HEK293 (cell line): Measurements from ENCODE around the gene PALS2.

Experiments
- CTCF ChIA-PET: fragments of 350-600 bp; formaldehyde crosslinking; extraction: SDS; loops from one replicate; lab custom pipeline; 2021; ENCODE audit warnings: antibody characterized with exemption; lab: Yijun Ruan, JAX
- POLR2A ChIA-PET: fragments of 300-600 bp; formaldehyde crosslinking; extraction: SDS; loops from one replicate; lab custom pipeline; 2020; ENCODE audit warnings: antibody characterized with exemption, inconsistent platforms; lab: Yijun Ruan, JAX
- H3K27ac ChIP-seq: fragments of 200-500 bp; sonication (Bioruptor generic); 2 replicates; pipeline ENCODE4 v1.5.1; 2014; ENCODE audit warnings: low read depth, low read length, control low read depth, inconsistent platforms; ENCODE audit errors: extremely low read depth
- H3K36me3 ChIP-seq, 2 experiments: fragments of 200-500 bp in 1 of 2; sonication (Bioruptor generic) in 1 of 2; 1 replicate in 1 of 2; 2 replicates in 1 of 2; pipeline ENCODE4 v1.5.1; 2014 to 2017; ENCODE audit warnings: inconsistent platforms in 2 of 2, low read length in 2 of 2; ENCODE audit not compliant: control insufficient read depth in 2 of 2, insufficient read depth in 1 of 2
- H3K4me1 ChIP-seq: fragments of 200-500 bp; sonication (Bioruptor generic); 2 replicates; pipeline ENCODE4 v1.5.1; 2014; ENCODE audit warnings: mild to moderate bottlenecking, low read length, inconsistent platforms; ENCODE audit not compliant: control insufficient read depth, insufficient read depth
- H3K4me3 ChIP-seq: 2 replicates; pipeline ENCODE4 v1.5.1; 2011; ENCODE audit warnings: low read depth, mild to moderate bottlenecking, control low read depth, low read length, moderate library complexity
- H3K9me3 ChIP-seq: fragments of 200-500 bp; sonication (Bioruptor generic); 2 replicates; pipeline ENCODE4 v1.5.1; 2014; ENCODE audit warnings: low read depth, low read length, inconsistent platforms; ENCODE audit not compliant: control insufficient read depth, insufficient read depth
- FEZF1 ChIP-seq: fragments of 450-650 bp; formaldehyde crosslinking; IDR thresholded peaks from 2 replicates; pipeline ENCODE4 v1.5.1; 2016; ENCODE audit warnings: missing biosample characterization, missing genetic modification characterization
- KLF10 ChIP-seq: fragments of 450-650 bp; IDR thresholded peaks from 2 replicates; pipeline ENCODE4 v1.5.1; 2018; ENCODE audit warnings: missing biosample characterization, mild to moderate bottlenecking, missing genetic modification characterization
- KLF16 ChIP-seq: fragments of 450-650 bp; formaldehyde crosslinking; IDR thresholded peaks from 2 replicates; pipeline ENCODE4 v1.5.1; 2017; ENCODE audit warnings: missing biosample characterization, missing genetic modification characterization
- KLF7 ChIP-seq: fragments of 450-650 bp; formaldehyde crosslinking; IDR thresholded peaks from 2 replicates; pipeline ENCODE4 v1.5.1; 2016; ENCODE audit warnings: missing biosample characterization, missing genetic modification characterization, borderline replicate concordance
- MEIS1 ChIP-seq: sonication (generic); formaldehyde crosslinking; IDR thresholded peaks from 2 replicates; pipeline ENCODE4 v1.8.1; 2022; ENCODE audit warnings: missing genetic modification reagents, mild to moderate bottlenecking, borderline replicate concordance
- SETDB1 ChIP-seq: IDR thresholded peaks from one replicate; pipeline ENCODE4 v1.6.1; 2017; ENCODE audit warnings: mild to moderate bottlenecking, low read length, moderate library complexity, mixed read lengths; ENCODE audit not compliant: insufficient read length
- SP7 ChIP-seq: fragments of 450-650 bp; formaldehyde crosslinking; IDR thresholded peaks from 2 replicates; pipeline ENCODE4 v1.5.1; 2016; ENCODE audit warnings: missing biosample characterization, missing genetic modification characterization
- ZBTB7A ChIP-seq: fragments of 450-650 bp; formaldehyde crosslinking; IDR thresholded peaks from 2 replicates; pipeline ENCODE4 v1.5.1; 2016; ENCODE audit warnings: low read depth, missing biosample characterization, missing genetic modification characterization
- ZNF19 ChIP-seq: fragments of 450-650 bp; formaldehyde crosslinking; IDR thresholded peaks from 2 replicates; pipeline ENCODE4; 2016; ENCODE audit warnings: missing biosample characterization, missing genetic modification characterization, low read depth
- ZNF2 ChIP-seq: fragments of 450-650 bp; formaldehyde crosslinking; IDR thresholded peaks from 2 replicates; pipeline ENCODE4 v1.5.1; 2016; ENCODE audit warnings: missing biosample characterization, missing genetic modification characterization
- ZNF202 ChIP-seq: fragments of 450-650 bp; formaldehyde crosslinking; IDR thresholded peaks from 2 replicates; pipeline ENCODE4 v1.5.1; 2016; ENCODE audit warnings: missing biosample characterization, missing genetic modification characterization, borderline replicate concordance
- ZNF221 ChIP-seq: fragments of 450-650 bp; formaldehyde crosslinking; IDR thresholded peaks from 2 replicates; pipeline ENCODE4 v1.5.1; 2017; ENCODE audit warnings: missing biosample characterization, missing genetic modification characterization, borderline replicate concordance
- ZNF223 ChIP-seq: fragments of 450-650 bp; formaldehyde crosslinking; IDR thresholded peaks from 2 replicates; pipeline ENCODE4 v1.5.1; 2016; ENCODE audit warnings: missing biosample characterization, missing genetic modification characterization
- ZNF324 ChIP-seq: fragments of 450-650 bp; formaldehyde crosslinking; IDR thresholded peaks from 2 replicates; pipeline ENCODE4 v1.5.1; 2016; ENCODE audit warnings: missing biosample characterization, missing genetic modification characterization
- ZNF366 ChIP-seq: fragments of 450-650 bp; formaldehyde crosslinking; conservative IDR thresholded peaks from 2 replicates; pipeline ENCODE4 v1.5.1; 2016; ENCODE audit warnings: missing biosample characterization, missing genetic modification characterization
- ZNF37A ChIP-seq: fragments of 450-650 bp; IDR thresholded peaks from 2 replicates; pipeline ENCODE4 v1.5.1; 2018; ENCODE audit warnings: missing biosample characterization, missing genetic modification characterization
- ZNF530 ChIP-seq: fragments of 450-650 bp; formaldehyde crosslinking; IDR thresholded peaks from 2 replicates; pipeline ENCODE4 v1.5.1; 2016; ENCODE audit warnings: low read depth, missing biosample characterization, missing genetic modification characterization
- ZNF549 ChIP-seq: fragments of 450-650 bp; IDR thresholded peaks from 2 replicates; pipeline ENCODE4 v1.5.1; 2018; ENCODE audit warnings: missing biosample characterization, missing genetic modification characterization, mild to moderate bottlenecking, inconsistent platforms, moderate library complexity
- ZNF596 ChIP-seq: fragments of 450-650 bp; IDR thresholded peaks from 2 replicates; pipeline ENCODE4 v1.5.0; 2018; ENCODE audit warnings: missing biosample characterization, mild to moderate bottlenecking, missing genetic modification characterization, moderate library complexity
- ZNF624 ChIP-seq: fragments of 450-650 bp; formaldehyde crosslinking; IDR thresholded peaks from 2 replicates; pipeline ENCODE4 v1.5.1; 2017; ENCODE audit warnings: missing biosample characterization, missing genetic modification characterization
- ZNF664 ChIP-seq: fragments of 450-650 bp; formaldehyde crosslinking; IDR thresholded peaks from 2 replicates; pipeline ENCODE4 v1.5.1; 2016; ENCODE audit warnings: missing biosample characterization, missing genetic modification characterization
- ZNF768 ChIP-seq: fragments of 450-650 bp; formaldehyde crosslinking; IDR thresholded peaks from 2 replicates; pipeline ENCODE4 v1.5.1; 2018; ENCODE audit warnings: missing biosample characterization, mild to moderate bottlenecking, missing genetic modification characterization
- ZNF777 ChIP-seq: fragments of 450-650 bp; formaldehyde crosslinking; IDR thresholded peaks from 2 replicates; pipeline ENCODE4 v1.5.1; 2017; ENCODE audit warnings: missing biosample characterization, missing genetic modification characterization, borderline replicate concordance
- ZNF791 ChIP-seq: fragments of 450-650 bp; formaldehyde crosslinking; IDR thresholded peaks from 2 replicates; pipeline ENCODE4 v1.5.1; 2016; ENCODE audit warnings: missing biosample characterization, missing genetic modification characterization
- ZNF837 ChIP-seq: fragments of 450-650 bp; formaldehyde crosslinking; IDR thresholded peaks from 2 replicates; pipeline ENCODE4 v1.5.1; 2016; ENCODE audit warnings: missing biosample characterization, missing genetic modification characterization
- ZNF843 ChIP-seq: fragments of 450-650 bp; formaldehyde crosslinking; IDR thresholded peaks from 2 replicates; pipeline ENCODE4 v1.5.1; 2016; ENCODE audit warnings: missing biosample characterization, missing genetic modification characterization
- ZSCAN23 ChIP-seq: fragments of 450-650 bp; formaldehyde crosslinking; IDR thresholded peaks from 2 replicates; pipeline ENCODE4 v1.5.1; 2016; ENCODE audit warnings: missing biosample characterization, missing genetic modification characterization
- ZSCAN30 ChIP-seq: fragments of 450-650 bp; IDR thresholded peaks from 2 replicates; pipeline ENCODE4 v1.5.1; 2018; ENCODE audit warnings: missing biosample characterization, mild to moderate bottlenecking, missing genetic modification characterization, moderate library complexity
- ZXDB ChIP-seq: fragments of 450-650 bp; formaldehyde crosslinking; IDR thresholded peaks from 2 replicates; pipeline ENCODE4 v1.5.1; 2016; ENCODE audit warnings: missing biosample characterization, missing genetic modification characterization
- TF ChIP-seq, protein P1 (sequence below): fragments of 450-650 bp; formaldehyde crosslinking; IDR thresholded peaks from 2 replicates; pipeline ENCODE4 v1.5.1; 2016; ENCODE audit warnings: missing biosample characterization, missing genetic modification characterization
- TF ChIP-seq, protein P2 (sequence below): fragments of 450-650 bp; formaldehyde crosslinking; IDR thresholded peaks from 2 replicates; pipeline ENCODE4 v1.5.1; 2016; ENCODE audit warnings: missing biosample characterization, missing genetic modification characterization
- TF ChIP-seq, protein P3 (sequence below): fragments of 450-650 bp; formaldehyde crosslinking; IDR thresholded peaks from 2 replicates; pipeline ENCODE4 v1.5.1; 2016; ENCODE audit warnings: missing biosample characterization, missing genetic modification characterization, borderline replicate concordance

PALS2 gene

DNA sequence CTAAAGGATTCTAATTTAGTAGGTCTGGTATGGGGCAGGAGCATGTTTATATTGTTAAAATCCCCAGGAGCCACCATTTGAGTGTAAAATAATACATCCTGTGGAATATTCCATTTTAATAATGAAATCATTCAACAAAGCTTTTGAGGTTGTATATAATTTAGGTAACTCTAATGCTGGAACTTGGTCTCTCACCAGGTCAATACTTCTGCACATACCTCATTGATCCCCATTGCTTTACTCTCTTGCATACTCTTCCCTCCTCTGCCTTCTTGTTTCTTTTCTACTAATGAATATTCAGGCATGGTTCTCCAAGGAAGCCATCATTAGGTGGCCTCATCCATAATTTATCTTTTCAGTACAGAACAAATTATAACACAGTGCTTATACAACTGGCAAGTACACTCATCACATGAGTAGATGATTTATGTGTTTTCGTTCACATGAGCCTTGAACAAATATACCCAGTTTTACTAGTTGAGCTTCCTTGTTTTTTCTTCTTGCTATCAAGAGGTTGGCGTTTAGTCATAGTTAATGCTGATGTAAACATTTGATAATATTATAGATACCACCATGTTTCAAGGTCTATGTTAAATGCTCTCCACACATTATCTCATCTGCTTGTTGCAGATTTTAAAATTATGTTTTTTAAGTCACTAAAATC is 7.2 kb downstream of the PALS2 start:
- no peak overlapping the region for H3K4me3 ChIP-seq
- CTCF ChIA-PET, result interaction anchor here (0.7 kb wide), 1 partner anchor 85 kb away, joined by 3 read pairs; no protein-coding TSS in a partner anchor
- H3K36me3 ChIP-seq, result no peaks in the 10 kb centered on the region
- H3K9me3 ChIP-seq, result no peaks in the 10 kb centered on the region
- POLR2A ChIA-PET, result no interaction called here
- H3K27ac ChIP-seq, result no peak overlapping the region
- H3K4me1 ChIP-seq, result peaks cover 31% of the 10 kb centered on the region; the same call in 1 of the 2 replicates
- TF ChIP-seq FEZF1 (tag by site-specific recombination) (peak; percentile 59; the same call in 1 of the 2 replicates), ZNF624 (no peak), ZNF324 (tag by site-specific recombination) (no peak), ZXDB (peak; percentile 30; the same call in 1 of the 2 replicates), ZNF837 (tag by site-specific recombination) (no peak), ZNF791 (tag by site-specific recombination) (no peak), ZNF2 (tag by site-specific recombination) (no peak), MEIS1 (CRISPR knock-in tag) (no peak), ZNF530 (tag by site-specific recombination) (no peak), SP7 (tag by site-specific recombination) (peak; percentile 69), ZNF19 (tag by site-specific recombination) (no peak), ZNF223 (tag by site-specific recombination) (no peak), KLF10 (tag by site-specific recombination) (no peak), ZBTB7A (tag by site-specific recombination) (no peak), ZNF221 (no peak), ZNF596 (tag by site-specific recombination) (no peak), ZNF37A (tag by site-specific recombination) (no peak), ZNF366 (tag by site-specific recombination) (no peak), ZNF549 (no peak), ZNF664 (tag by site-specific recombination) (no peak), ZNF202 (tag by site-specific recombination) (no peak), ZSCAN30 (tag by site-specific recombination) (no peak), ZNF777 (tag by site-specific recombination) (no peak), KLF7 (tag by site-specific recombination) (no peak), ZNF843 (tag by site-specific recombination) (peak; percentile 72; the same call in 1 of the 2 replicates), KLF16 (tag by site-specific recombination) (no peak), ZNF768 (tag by site-specific recombination) (no peak), SETDB1 (peak; percentile 46), ZSCAN23 (no peak)
- TF ChIP-seq, protein P1, sequence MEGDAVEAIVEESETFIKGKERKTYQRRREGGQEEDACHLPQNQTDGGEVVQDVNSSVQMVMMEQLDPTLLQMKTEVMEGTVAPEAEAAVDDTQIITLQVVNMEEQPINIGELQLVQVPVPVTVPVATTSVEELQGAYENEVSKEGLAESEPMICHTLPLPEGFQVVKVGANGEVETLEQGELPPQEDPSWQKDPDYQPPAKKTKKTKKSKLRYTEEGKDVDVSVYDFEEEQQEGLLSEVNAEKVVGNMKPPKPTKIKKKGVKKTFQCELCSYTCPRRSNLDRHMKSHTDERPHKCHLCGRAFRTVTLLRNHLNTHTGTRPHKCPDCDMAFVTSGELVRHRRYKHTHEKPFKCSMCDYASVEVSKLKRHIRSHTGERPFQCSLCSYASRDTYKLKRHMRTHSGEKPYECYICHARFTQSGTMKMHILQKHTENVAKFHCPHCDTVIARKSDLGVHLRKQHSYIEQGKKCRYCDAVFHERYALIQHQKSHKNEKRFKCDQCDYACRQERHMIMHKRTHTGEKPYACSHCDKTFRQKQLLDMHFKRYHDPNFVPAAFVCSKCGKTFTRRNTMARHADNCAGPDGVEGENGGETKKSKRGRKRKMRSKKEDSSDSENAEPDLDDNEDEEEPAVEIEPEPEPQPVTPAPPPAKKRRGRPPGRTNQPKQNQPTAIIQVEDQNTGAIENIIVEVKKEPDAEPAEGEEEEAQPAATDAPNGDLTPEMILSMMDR (tag by site-specific recombination), result no peak
- TF ChIP-seq, protein P2, sequence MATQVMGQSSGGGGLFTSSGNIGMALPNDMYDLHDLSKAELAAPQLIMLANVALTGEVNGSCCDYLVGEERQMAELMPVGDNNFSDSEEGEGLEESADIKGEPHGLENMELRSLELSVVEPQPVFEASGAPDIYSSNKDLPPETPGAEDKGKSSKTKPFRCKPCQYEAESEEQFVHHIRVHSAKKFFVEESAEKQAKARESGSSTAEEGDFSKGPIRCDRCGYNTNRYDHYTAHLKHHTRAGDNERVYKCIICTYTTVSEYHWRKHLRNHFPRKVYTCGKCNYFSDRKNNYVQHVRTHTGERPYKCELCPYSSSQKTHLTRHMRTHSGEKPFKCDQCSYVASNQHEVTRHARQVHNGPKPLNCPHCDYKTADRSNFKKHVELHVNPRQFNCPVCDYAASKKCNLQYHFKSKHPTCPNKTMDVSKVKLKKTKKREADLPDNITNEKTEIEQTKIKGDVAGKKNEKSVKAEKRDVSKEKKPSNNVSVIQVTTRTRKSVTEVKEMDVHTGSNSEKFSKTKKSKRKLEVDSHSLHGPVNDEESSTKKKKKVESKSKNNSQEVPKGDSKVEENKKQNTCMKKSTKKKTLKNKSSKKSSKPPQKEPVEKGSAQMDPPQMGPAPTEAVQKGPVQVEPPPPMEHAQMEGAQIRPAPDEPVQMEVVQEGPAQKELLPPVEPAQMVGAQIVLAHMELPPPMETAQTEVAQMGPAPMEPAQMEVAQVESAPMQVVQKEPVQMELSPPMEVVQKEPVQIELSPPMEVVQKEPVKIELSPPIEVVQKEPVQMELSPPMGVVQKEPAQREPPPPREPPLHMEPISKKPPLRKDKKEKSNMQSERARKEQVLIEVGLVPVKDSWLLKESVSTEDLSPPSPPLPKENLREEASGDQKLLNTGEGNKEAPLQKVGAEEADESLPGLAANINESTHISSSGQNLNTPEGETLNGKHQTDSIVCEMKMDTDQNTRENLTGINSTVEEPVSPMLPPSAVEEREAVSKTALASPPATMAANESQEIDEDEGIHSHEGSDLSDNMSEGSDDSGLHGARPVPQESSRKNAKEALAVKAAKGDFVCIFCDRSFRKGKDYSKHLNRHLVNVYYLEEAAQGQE (tag by site-specific recombination), result no peak
- TF ChIP-seq, protein P3, sequence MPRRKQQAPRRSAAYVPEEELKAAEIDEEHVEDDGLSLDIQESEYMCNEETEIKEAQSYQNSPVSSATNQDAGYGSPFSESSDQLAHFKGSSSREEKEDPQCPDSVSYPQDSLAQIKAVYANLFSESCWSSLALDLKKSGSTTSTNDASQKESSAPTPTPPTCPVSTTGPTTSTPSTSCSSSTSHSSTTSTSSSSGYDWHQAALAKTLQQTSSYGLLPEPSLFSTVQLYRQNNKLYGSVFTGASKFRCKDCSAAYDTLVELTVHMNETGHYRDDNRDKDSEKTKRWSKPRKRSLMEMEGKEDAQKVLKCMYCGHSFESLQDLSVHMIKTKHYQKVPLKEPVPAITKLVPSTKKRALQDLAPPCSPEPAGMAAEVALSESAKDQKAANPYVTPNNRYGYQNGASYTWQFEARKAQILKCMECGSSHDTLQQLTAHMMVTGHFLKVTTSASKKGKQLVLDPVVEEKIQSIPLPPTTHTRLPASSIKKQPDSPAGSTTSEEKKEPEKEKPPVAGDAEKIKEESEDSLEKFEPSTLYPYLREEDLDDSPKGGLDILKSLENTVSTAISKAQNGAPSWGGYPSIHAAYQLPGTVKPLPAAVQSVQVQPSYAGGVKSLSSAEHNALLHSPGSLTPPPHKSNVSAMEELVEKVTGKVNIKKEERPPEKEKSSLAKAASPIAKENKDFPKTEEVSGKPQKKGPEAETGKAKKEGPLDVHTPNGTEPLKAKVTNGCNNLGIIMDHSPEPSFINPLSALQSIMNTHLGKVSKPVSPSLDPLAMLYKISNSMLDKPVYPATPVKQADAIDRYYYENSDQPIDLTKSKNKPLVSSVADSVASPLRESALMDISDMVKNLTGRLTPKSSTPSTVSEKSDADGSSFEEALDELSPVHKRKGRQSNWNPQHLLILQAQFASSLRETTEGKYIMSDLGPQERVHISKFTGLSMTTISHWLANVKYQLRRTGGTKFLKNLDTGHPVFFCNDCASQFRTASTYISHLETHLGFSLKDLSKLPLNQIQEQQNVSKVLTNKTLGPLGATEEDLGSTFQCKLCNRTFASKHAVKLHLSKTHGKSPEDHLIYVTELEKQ (tag by site-specific recombination), result no peak
